NCI-H1105 treated with DMSO at 0.1 percent for 48 hours (cell line): Measurements from ENCODE around the gene CLDN2.
"Not testable (repeated sequence)": the region's sequence is repeated elsewhere in the genome, so short reads cannot be mapped to it uniquely, and the experiment has no call there.

Source experiments
- DNase-seq: peaks from one replicate; lab custom pipeline; 2025; lab: John Stamatoyannopoulos, UW

CLDN2 gene

DNA sequence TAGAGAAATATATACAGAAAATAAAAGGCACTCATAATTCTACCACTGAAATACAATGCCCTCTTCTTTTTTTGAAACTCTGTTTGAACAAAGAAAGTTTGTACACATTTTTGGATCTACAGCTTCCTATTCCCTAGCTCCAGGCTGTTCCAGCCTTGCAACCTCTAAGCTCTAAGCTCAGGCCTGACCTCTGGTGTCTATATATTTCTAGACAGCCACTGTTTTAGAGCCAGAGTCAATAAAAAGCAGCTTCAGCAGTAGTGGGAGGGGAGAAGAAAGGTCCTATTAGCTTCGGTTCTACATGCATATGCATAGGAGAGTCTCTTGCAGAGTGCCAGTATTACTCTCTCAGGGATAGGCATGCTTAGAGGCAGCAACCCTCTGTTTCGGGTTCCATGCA, 39.7 kb downstream of the CLDN2 start:
- no peak for DNase-seq

DNA sequence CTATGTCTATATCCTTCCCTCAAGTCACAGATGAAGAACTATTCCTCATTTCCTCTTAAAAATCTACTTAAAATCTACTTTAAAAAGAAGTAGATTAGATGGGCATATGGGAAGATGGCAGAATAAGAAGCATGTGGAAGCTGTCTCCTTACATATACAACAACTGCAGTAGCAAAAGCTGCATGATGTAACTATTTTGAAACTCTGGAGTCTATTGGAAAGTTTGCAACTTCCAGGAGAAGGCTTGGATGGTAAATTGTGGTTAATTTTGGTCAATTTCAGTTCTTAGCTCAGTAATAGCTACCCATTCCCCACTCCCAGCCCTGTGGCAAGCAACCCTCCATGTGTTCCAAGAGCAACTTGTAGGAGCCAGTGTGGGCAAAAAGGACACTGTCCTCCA, 42.9 kb downstream of the CLDN2 start:
- DNase-seq = no peak

DNA sequence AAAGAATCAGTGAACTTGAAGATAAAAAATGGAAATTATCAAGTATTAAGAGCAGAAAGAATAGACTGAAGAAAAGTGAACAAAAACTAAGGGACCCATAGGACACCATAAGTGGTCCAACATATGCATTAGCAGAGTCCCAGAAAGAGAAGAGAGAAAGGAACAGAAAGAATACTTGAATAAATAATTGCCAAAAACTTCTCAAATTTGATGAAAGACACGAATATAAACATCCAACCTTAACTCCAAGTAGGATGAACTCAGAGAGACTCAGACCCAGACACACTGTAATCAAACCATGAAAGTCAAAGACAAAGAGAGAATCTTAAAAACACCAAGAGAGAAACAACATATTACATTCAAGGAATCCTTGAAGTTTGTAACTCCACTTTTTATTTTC, 44.1 kb downstream of the CLDN2 start:
- no peak for DNase-seq

DNA sequence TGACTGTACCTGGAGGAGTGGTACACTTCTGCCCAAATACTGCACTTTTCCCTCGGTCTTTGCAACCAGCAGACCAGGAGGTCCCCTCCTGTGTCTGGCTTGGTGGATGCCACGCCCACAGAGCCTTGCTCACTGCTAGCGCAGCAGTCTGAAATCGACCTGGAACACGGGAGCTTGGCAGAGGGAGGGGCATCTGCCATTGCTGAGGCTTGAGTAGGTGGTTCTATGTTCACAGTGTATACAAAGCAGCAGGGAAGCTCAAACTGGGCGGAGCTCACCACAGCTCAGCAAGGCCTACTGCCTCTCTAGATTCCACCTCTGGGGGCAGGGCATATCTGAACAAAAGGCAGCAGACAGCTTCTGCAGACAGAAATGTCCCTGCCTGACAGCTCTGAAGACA, 46.3 kb downstream of the CLDN2 start:
- DNase-seq = not testable (repeated sequence)

GRCh38 chrX:106972896-106973295, 52.7 kb downstream of the CLDN2 start:
- no peak for DNase-seq

DNA sequence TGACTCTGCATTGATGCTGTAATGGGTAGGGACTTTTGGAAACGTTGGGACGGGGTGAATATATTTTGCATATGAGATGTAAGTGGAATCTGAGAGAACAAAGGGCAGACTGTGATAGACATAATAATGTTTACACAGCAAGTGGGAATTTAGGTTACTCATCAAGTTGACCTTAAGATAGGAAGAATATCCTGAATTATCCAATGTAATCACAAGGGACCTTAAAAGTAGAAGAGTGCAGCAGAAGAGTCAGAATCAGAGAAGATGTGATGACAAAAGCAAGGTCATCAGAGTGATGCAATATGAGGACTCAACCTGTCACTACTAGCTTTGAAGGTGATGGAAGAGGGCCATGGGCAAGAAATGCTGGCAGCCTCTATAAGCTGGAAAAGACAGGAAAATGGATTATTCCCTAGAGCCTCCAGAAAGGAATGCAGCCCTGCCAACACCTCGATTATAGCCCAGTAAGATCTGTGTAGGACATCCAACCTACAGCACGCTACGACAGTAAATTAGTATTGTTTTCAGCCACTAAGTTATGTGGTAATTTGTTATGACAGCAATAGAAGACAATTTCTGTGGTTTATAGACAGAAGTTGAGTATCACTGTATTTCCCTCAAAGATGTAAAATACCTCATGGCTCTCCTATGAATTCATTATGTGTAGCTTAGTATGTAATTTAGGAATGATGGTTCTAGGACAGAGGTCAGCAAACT, 53.4 kb downstream of the CLDN2 start:
- DNase-seq = no peak

DNA sequence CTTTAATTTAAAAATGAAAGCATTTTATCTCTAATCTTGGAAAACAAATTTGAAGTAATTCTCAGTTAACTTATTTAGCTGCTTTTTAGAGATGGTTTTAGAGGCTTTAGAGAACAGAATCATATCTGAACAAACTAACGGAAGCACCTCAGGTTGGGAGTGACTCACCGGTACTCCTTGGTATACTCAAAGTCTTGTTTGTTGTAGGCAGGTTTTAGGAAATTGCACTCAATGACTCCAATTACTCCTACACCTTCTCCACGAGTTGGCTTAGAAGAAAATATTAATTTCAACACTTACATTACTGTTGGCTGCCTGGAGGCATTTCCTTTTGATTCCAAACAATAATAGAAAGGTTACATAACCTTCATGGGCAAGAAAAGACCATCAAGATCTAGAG, 56.2 kb downstream of the CLDN2 start:
- no peak for DNase-seq
